NCI-H2227 treated with DMSO at 0.1 percent for 48 hours (cell line): Measurements from ENCODE around the gene AURKA.
A peak's percentile ranks its signal among the peaks of the same experiment; 100 is the strongest.

Source experiments
- DNase-seq: peaks from one replicate; lab custom pipeline; 2025; lab: John Stamatoyannopoulos, UW

The AURKA gene

GRCh38 chr20:56392132-56392880 lies at the start of gene AURKA, which contains the start of gene CSTF1:
Gene AURKA, minus strand, starts transcription at chr20:56392215. Its CDS starts 4,018 bp downstream, at chr20:56388197.
Gene CSTF1, plus strand, starts transcription at chr20:56392645. Its CDS starts 2,908 bp downstream, at chr20:56395553.
- peak; percentile 97 for DNase-seq

GRCh38 chr20:56440346-56441007 lies 48.5 kb upstream of the AURKA start:
- no peak for DNase-seq

GRCh38 chr20:56439771-56440291 lies 47.8 kb upstream of the AURKA start:
- DNase-seq: no peak

- no peak for DNase-seq
Measured at GRCh38 chr20:56438284-56438683, 46.3 kb upstream of the AURKA start.

- DNase-seq: no peak
Measured at GRCh38 chr20:56437196-56437960, 45.4 kb upstream of the AURKA start.

- no peak for DNase-seq
Measured at GRCh38 chr20:56433880-56434255, 41.9 kb upstream of the AURKA start.

- DNase-seq: no peak
Measured at GRCh38 chr20:56433221-56433879, 41.3 kb upstream of the AURKA start.

- DNase-seq: no peak
Measured at GRCh38 chr20:56431471-56431870, 39.5 kb upstream of the AURKA start.

GRCh38 chr20:56430957-56431356 lies 38.9 kb upstream of the AURKA start:
- DNase-seq: no peak

- DNase-seq: no peak
Measured at GRCh38 chr20:56430461-56430860, 38.4 kb upstream of the AURKA start.

- DNase-seq: no peak
Measured at GRCh38 chr20:56429941-56430340, 37.9 kb upstream of the AURKA start.

GRCh38 chr20:56429502-56429901 lies 37.5 kb upstream of the AURKA start:
- DNase-seq: no peak

GRCh38 chr20:56428881-56429280 lies 36.9 kb upstream of the AURKA start:
- no peak for DNase-seq

- no peak for DNase-seq
Measured at GRCh38 chr20:56428410-56428809, 36.4 kb upstream of the AURKA start.

- no peak for DNase-seq
Measured at GRCh38 chr20:56427797-56428196, 35.8 kb upstream of the AURKA start.

GRCh38 chr20:56426926-56427325 lies 34.9 kb upstream of the AURKA start:
- DNase-seq: no peak

GRCh38 chr20:56426026-56426425 lies 34.0 kb upstream of the AURKA start:
- DNase-seq: no peak

GRCh38 chr20:56424931-56425330 lies 32.9 kb upstream of the AURKA start:
- DNase-seq: no peak

GRCh38 chr20:56423886-56424285 lies 31.9 kb upstream of the AURKA start:
- no peak for DNase-seq

GRCh38 chr20:56423211-56423610 lies 31.2 kb upstream of the AURKA start:
- DNase-seq: no peak

- no peak for DNase-seq
Measured at GRCh38 chr20:56422824-56423189, 30.8 kb upstream of the AURKA start.
